ENCODE data around the gene PCCB. TPM values are rescaled to one million over a fixed set of nuclear protein-coding genes. Genes with fewer than 3 reads are reported as not detected.

PCCB gene
- total and polyA plus RNA-seq, 4 experiments from 2014 or later = 12.1 to 47.1 (median 19.4) TPM

DNA sequence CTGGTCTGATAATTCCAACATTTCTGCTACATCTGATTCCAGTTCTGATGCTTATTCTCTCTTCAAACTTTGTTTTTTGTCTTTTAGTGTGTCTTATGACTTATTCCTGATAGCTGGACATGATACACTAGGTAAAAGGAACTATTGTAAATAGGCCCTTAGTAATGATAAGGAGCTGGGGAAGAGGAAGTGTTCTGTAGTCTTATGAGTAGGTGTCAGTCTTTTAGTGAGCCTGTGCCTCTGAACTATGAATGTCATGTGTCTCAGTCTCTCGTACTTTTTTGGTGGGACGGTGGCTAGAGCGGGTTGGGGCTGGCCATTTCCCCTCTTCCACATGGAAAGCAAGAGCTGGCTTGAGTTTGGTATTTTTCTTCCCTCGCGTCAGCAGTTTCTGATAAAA, 41.2 kb downstream of the PCCB start:
- H3K9me3 ChIP-seq (ENCODE audit: control insufficient read depth in 1 of 2, low read length in 2 of 2) = no peaks in the 10 kb centered on the region
- no peak for DNase-seq
- Mint-ChIP-seq H3K36me3 (peaks cover 54 to 56% of the 10 kb centered on the region in 2 donors), H3K4me1 (peaks cover 0 to 6% (median 0%) of the 10 kb centered on the region in 4 donors), H3K4me3 (no peak overlapping the region), H3K27ac (no peak overlapping the region), H3K27me3 (no peaks in the 10 kb centered on the region), H3K9me3 (no peaks in the 10 kb centered on the region)
- H3K4me1 ChIP-seq (ENCODE audit: insufficient read depth, low read length) = no peaks in the 10 kb centered on the region
- H3K27ac ChIP-seq (ENCODE audit: low read depth, low read length) = no peak overlapping the region
- CTCF ChIA-PET (ENCODE audit: partially characterized antibody) = interaction anchor here (0.6 to 1.6 kb wide), 3 partner anchors 9 to 1767 kb away, joined by 3 to 5 read pairs (median 4); partner anchors contain the start of gene STAG1
- intact Hi-C loops (cut with micrococcal nuclease) = no loop called here
- POLR2A ChIA-PET (ENCODE audit: partially characterized antibody) = no interaction called here
- no peaks in the 10 kb centered on the region for H3K27me3 ChIP-seq (ENCODE audit: insufficient read depth, low read length)
- no peak overlapping the region for H3K4me3 ChIP-seq (ENCODE audit: low read length in 2 of 2)
- H3K36me3 ChIP-seq (ENCODE audit: insufficient read depth, low read length) = no peaks in the 10 kb centered on the region

DNA sequence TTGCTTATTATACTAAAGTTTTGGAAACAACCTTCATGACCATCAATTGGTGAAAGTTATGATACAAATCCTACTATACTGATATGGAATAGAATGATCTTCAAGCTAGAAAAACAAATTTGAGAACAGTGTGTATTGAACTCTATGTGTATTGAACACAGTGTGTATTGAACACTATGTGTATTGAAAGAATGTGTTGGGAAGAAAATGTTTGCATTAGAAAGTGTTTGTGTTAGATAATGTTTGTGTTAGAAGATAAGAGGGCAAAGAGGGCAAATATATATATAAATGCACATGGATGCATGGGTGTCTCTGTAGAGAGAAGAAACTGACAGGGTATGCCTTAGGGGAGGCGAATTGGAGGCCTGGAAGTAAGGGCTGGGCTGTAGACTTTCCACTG, 42.4 kb downstream of the PCCB start:
- no peaks in the 10 kb centered on the region for H3K9me3 ChIP-seq (ENCODE audit: control insufficient read depth in 1 of 2, low read length in 2 of 2)
- ChIA-PET POLR2A (ENCODE audit: partially characterized antibody) (no interaction called here), CTCF (ENCODE audit: partially characterized antibody) (interaction anchor here (1.1 to 1.6 kb wide), 2 partner anchors 10 to 460 kb away, joined by 4 to 5 read pairs; partner anchors contain the start of gene STAG1)
- H3K27ac ChIP-seq (ENCODE audit: low read depth, low read length) = no peak overlapping the region
- intact Hi-C loops (cut with micrococcal nuclease) = no loop called here
- H3K36me3 ChIP-seq (ENCODE audit: insufficient read depth, low read length) = no peaks in the 10 kb centered on the region
- H3K4me3 ChIP-seq (ENCODE audit: low read length in 2 of 2) = no peak overlapping the region
- Mint-ChIP-seq H3K27me3 (no peaks in the 10 kb centered on the region), H3K36me3 (peaks cover 56 to 58% of the 10 kb centered on the region in 2 donors), H3K4me3 (no peak overlapping the region), H3K4me1 (peaks cover 0 to 6% (median 0%) of the 10 kb centered on the region in 4 donors), H3K9me3 (no peaks in the 10 kb centered on the region), H3K27ac (no peak overlapping the region)
- DNase-seq = no peak
- no peaks in the 10 kb centered on the region for H3K4me1 ChIP-seq (ENCODE audit: insufficient read depth, low read length)
- no peaks in the 10 kb centered on the region for H3K27me3 ChIP-seq (ENCODE audit: insufficient read depth, low read length)

DNA sequence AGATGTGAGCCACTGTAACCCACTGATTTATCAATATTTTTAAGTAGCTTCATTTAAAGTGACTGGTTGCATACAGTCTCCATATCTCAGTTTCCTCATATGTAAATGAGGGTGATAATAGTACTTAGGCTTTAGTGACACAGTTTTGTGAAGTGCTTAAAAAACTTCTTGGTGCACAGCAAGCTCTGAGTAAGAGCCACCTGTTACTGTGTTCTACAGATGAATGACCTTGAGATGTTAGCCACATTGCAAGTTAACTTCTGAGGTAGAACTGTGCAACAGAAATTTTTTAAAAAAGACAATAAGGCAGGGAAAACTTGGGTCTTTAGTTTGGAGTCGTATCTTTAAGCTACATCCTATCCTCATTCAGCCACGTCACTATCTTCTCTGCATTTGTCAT, 43.1 kb downstream of the PCCB start:
- Histone ChIP-seq H3K27me3 (ENCODE audit: insufficient read depth, low read length) (no peaks in the 10 kb centered on the region), H3K9me3 (ENCODE audit: control insufficient read depth in 1 of 2, low read length in 2 of 2) (no peaks in the 10 kb centered on the region), H3K36me3 (ENCODE audit: insufficient read depth, low read length) (no peaks in the 10 kb centered on the region), H3K4me3 (ENCODE audit: low read length in 2 of 2) (no peak overlapping the region), H3K4me1 (ENCODE audit: insufficient read depth, low read length) (no peaks in the 10 kb centered on the region), H3K27ac (ENCODE audit: low read depth, low read length) (no peak overlapping the region)
- intact Hi-C loops (cut with micrococcal nuclease) = no loop called here
- Mint-ChIP-seq H3K27ac (peak overlapping the region in 1 of 7 donors; percentile 23), H3K4me1 (peaks cover 0 to 6% (median 0%) of the 10 kb centered on the region in 4 donors), H3K4me3 (no peak overlapping the region), H3K36me3 (peaks cover 60 to 61% of the 10 kb centered on the region in 2 donors), H3K9me3 (no peaks in the 10 kb centered on the region), H3K27me3 (no peaks in the 10 kb centered on the region)
- ChIA-PET POLR2A (ENCODE audit: partially characterized antibody) (no interaction called here), CTCF (ENCODE audit: partially characterized antibody) (no interaction called here)
- no peak for DNase-seq

GRCh38 chr3:136294176-136294575, 44.0 kb downstream of the PCCB start:
- Histone ChIP-seq H3K36me3 (ENCODE audit: insufficient read depth, low read length) (peaks cover 4% of the 10 kb centered on the region), H3K27me3 (ENCODE audit: insufficient read depth, low read length) (no peaks in the 10 kb centered on the region), H3K4me3 (ENCODE audit: low read length in 2 of 2) (no peak overlapping the region), H3K4me1 (ENCODE audit: insufficient read depth, low read length) (no peaks in the 10 kb centered on the region), H3K9me3 (ENCODE audit: control insufficient read depth in 1 of 2, low read length in 2 of 2) (no peaks in the 10 kb centered on the region), H3K27ac (ENCODE audit: low read depth, low read length) (no peak overlapping the region)
- H3K27me3 Mint-ChIP-seq = no peaks in the 10 kb centered on the region
- no peak overlapping the region for H3K4me3 Mint-ChIP-seq
- POLR2A ChIA-PET (ENCODE audit: partially characterized antibody) = no interaction called here
- H3K4me1 Mint-ChIP-seq = peaks cover 0 to 3% (median 0%) of the 10 kb centered on the region in 4 donors
- CTCF ChIA-PET (ENCODE audit: partially characterized antibody) = no interaction called here
- no peak for DNase-seq
- H3K36me3 Mint-ChIP-seq = peaks cover 64 to 65% of the 10 kb centered on the region in 2 donors
- intact Hi-C loops (cut with micrococcal nuclease) = no loop called here
- no peak overlapping the region for H3K27ac Mint-ChIP-seq
- H3K9me3 Mint-ChIP-seq = no peaks in the 10 kb centered on the region

GRCh38 chr3:136296960-136297359, 46.8 kb downstream of the PCCB start:
- no peak overlapping the region for H3K27ac Mint-ChIP-seq
- H3K4me3 Mint-ChIP-seq = no peak overlapping the region
- POLR2A ChIA-PET (ENCODE audit: partially characterized antibody) = interaction anchor here (0.6 kb wide), 1 partner anchor 12 kb away, joined by 3 read pairs; no protein-coding TSS in a partner anchor

GRCh38 chr3:136297826-136298225, 47.7 kb downstream of the PCCB start:
- H3K4me3 Mint-ChIP-seq = no peak overlapping the region
- H3K9me3 Mint-ChIP-seq = no peaks in the 10 kb centered on the region
- ChIA-PET POLR2A (ENCODE audit: partially characterized antibody) (no interaction called here), CTCF (ENCODE audit: partially characterized antibody) (no interaction called here)
- H3K4me1 Mint-ChIP-seq = no peaks in the 10 kb centered on the region
- H3K27me3 Mint-ChIP-seq = no peaks in the 10 kb centered on the region
- Histone ChIP-seq H3K27me3 (ENCODE audit: insufficient read depth, low read length) (no peaks in the 10 kb centered on the region), H3K27ac (ENCODE audit: low read depth, low read length) (no peak overlapping the region), H3K36me3 (ENCODE audit: insufficient read depth, low read length) (peaks cover 12% of the 10 kb centered on the region), H3K4me1 (ENCODE audit: insufficient read depth, low read length) (no peaks in the 10 kb centered on the region), H3K9me3 (ENCODE audit: control insufficient read depth in 1 of 2, low read length in 2 of 2) (no peaks in the 10 kb centered on the region), H3K4me3 (ENCODE audit: low read length in 2 of 2) (no peak overlapping the region)
- intact Hi-C loops (cut with micrococcal nuclease) = no loop called here
- H3K27ac Mint-ChIP-seq = peak overlapping the region in 1 of 7 donors; percentile 26
- peaks cover 59 to 69% of the 10 kb centered on the region in 2 donors for H3K36me3 Mint-ChIP-seq
- DNase-seq = no peak

More at GRCh38 chr3:136296960-136297359, 46.8 kb downstream of the PCCB start:
- intact Hi-C loops (cut with micrococcal nuclease) = no loop called here
- CTCF ChIA-PET (ENCODE audit: partially characterized antibody) = no interaction called here
- no peaks in the 10 kb centered on the region for H3K27me3 Mint-ChIP-seq
- peaks cover 12% of the 10 kb centered on the region for H3K36me3 ChIP-seq (ENCODE audit: insufficient read depth, low read length)
- H3K36me3 Mint-ChIP-seq = peaks cover 63 to 74% of the 10 kb centered on the region in 2 donors
- no peak overlapping the region for H3K27ac ChIP-seq (ENCODE audit: low read depth, low read length)
- no peak overlapping the region for H3K4me3 ChIP-seq (ENCODE audit: low read length in 2 of 2)
- H3K27me3 ChIP-seq (ENCODE audit: insufficient read depth, low read length) = no peaks in the 10 kb centered on the region
- no peaks in the 10 kb centered on the region for H3K9me3 ChIP-seq (ENCODE audit: control insufficient read depth in 1 of 2, low read length in 2 of 2)
- H3K9me3 Mint-ChIP-seq = no peaks in the 10 kb centered on the region
- H3K4me1 Mint-ChIP-seq = peaks cover 0 to 1% (median 0%) of the 10 kb centered on the region in 4 donors
- H3K4me1 ChIP-seq (ENCODE audit: insufficient read depth, low read length) = no peaks in the 10 kb centered on the region
- no peak for DNase-seq

GRCh38 chr3:136300444-136300843, 50.3 kb downstream of the PCCB start:
- H3K36me3 Mint-ChIP-seq = peaks cover 46 to 50% of the 10 kb centered on the region in 2 donors
- Histone ChIP-seq H3K4me3 (ENCODE audit: low read length in 2 of 2) (no peak overlapping the region), H3K27ac (ENCODE audit: low read depth, low read length) (no peak overlapping the region), H3K27me3 (ENCODE audit: insufficient read depth, low read length) (no peaks in the 10 kb centered on the region), H3K4me1 (ENCODE audit: insufficient read depth, low read length) (no peaks in the 10 kb centered on the region), H3K9me3 (ENCODE audit: control insufficient read depth in 1 of 2, low read length in 2 of 2) (no peaks in the 10 kb centered on the region), H3K36me3 (ENCODE audit: insufficient read depth, low read length) (peaks cover 12% of the 10 kb centered on the region)
- no peak overlapping the region for H3K4me3 Mint-ChIP-seq
- H3K27ac Mint-ChIP-seq = no peak overlapping the region
- CTCF ChIA-PET (ENCODE audit: partially characterized antibody) = no interaction called here
- no peaks in the 10 kb centered on the region for H3K9me3 Mint-ChIP-seq
- H3K27me3 Mint-ChIP-seq = no peaks in the 10 kb centered on the region
- POLR2A ChIA-PET (ENCODE audit: partially characterized antibody) = no interaction called here
- H3K4me1 Mint-ChIP-seq = no peaks in the 10 kb centered on the region
- intact Hi-C loops (cut with micrococcal nuclease) = no loop called here
- DNase-seq = no peak
